ENCODE results near the gene SEPHS2. TPM values are rescaled to one million over a fixed set of nuclear protein-coding genes. Genes with fewer than 3 reads are reported as not detected.
A peak's percentile ranks its signal among the peaks of the same experiment; 100 is the strongest.

The SEPHS2 gene
- total RNA-seq, 3 donors from 2014 or later (not counting 1 experiment from before 2014, with no cell fraction given), result 25.5 to 37.6 (median 35.0) TPM

DNA sequence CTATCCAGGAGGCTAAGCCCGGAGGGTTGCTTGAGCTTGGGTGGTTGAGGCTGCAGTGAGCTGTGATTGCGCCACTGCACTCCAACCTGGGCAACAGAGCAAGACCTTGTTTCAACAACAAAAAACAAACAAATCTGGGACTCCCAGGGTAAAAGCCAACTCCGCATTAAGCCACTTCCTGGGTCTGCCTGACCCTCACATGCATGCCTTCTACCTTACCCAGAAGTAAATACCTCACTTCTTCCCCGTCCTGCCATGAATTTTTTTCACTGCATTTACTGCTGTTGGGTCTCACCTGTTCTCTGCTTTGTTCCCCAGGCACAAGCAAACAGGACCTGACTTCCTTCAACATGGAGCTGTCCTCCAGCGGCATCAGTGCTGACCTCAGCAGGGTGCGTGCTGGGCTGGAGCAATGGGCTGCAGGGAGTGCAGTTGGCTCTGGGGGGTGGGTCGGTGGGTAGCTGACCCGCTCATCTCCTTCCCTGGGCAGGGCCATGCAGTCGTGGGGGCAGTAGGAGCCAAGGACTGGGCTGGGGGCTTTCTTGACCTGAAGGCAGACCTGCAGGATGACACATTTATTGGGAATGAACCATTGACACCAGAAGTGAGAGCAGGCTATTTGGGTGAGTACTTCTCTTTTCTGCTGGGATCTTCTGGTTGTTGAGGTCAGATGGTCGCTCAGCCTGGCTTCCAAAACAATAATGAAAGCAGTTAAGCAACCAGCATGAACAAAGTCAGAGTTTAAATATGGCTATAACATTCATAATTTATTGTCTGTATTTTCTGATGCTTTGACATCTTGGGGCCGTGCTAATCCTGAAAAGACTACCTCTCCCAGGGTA lies 43.3 kb upstream of the SEPHS2 start:
- intact Hi-C loops (cut with micrococcal nuclease), result no loop called here
- peaks cover 83% of the 10 kb centered on the region for H3K36me3 ChIP-seq (ENCODE audit: control insufficient read depth, insufficient read depth, low read length)
- Mint-ChIP-seq H3K9me3 (no peaks in the 10 kb centered on the region), H3K27ac (peak overlapping the region; percentile 64 to 73), H3K36me3 (peaks cover 7% of the 10 kb centered on the region), H3K4me1 (peaks cover 42 to 50% of the 10 kb centered on the region in 2 donors), H3K4me3 (no peak overlapping the region), H3K27me3 (ENCODE audit: low read depth in 2 of 2) (no peaks in the 10 kb centered on the region)
- WGBS (ENCODE audit: insufficient coverage), result 88% methylated on average over 9 of the region's 11 CpGs
- peaks cover 20% of the 10 kb centered on the region for H3K4me1 ChIP-seq (ENCODE audit: control insufficient read depth, insufficient read depth, low read length)
- ATAC-seq, result no peak
- H3K4me3 ChIP-seq (ENCODE audit: low read length), result no peak overlapping the region
- DNase-seq, result no peak
- H3K9me3 ChIP-seq (ENCODE audit: control insufficient read depth, insufficient read depth, low read length), result no peaks in the 10 kb centered on the region
- TF ChIP-seq, protein P1, sequence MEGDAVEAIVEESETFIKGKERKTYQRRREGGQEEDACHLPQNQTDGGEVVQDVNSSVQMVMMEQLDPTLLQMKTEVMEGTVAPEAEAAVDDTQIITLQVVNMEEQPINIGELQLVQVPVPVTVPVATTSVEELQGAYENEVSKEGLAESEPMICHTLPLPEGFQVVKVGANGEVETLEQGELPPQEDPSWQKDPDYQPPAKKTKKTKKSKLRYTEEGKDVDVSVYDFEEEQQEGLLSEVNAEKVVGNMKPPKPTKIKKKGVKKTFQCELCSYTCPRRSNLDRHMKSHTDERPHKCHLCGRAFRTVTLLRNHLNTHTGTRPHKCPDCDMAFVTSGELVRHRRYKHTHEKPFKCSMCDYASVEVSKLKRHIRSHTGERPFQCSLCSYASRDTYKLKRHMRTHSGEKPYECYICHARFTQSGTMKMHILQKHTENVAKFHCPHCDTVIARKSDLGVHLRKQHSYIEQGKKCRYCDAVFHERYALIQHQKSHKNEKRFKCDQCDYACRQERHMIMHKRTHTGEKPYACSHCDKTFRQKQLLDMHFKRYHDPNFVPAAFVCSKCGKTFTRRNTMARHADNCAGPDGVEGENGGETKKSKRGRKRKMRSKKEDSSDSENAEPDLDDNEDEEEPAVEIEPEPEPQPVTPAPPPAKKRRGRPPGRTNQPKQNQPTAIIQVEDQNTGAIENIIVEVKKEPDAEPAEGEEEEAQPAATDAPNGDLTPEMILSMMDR (IDR thresholded peaks at IDR 0.05), result no peak
- no peak overlapping the region for H3K27ac ChIP-seq (ENCODE audit: low read length)
- no peaks in the 10 kb centered on the region for H3K27me3 ChIP-seq (ENCODE audit: control insufficient read depth, insufficient read depth, low read length)

DNA sequence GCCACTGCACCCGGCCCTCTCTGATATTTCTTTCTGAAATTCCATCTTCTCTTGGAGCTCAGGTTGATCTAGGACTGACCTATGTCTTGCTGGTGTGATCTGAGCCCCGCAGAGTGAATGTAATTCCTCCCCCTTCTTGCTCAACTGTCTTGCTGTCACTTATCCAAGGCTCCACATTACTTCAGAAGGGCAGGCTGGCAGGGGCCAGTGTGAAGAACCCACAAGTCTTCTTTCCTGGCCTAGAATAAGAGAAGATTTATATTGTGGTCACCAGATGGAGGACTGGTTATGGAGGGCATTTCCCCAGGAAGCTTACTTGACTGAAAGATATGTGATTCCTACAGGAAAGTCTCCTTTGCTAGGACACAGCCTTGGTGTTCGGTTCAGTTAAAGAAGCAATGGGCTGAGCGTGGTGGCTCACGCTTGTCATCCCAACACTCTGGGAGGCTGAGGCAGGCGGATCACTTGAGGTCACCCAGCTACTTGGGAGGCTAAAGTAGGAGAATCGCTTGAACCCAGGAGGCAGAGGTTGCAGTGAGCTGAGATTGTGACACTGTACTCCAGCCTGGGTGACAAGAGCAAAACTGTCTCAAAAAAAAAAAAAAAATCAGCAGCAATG lies 40.3 kb upstream of the SEPHS2 start:
- no peak for ATAC-seq
- peaks cover 21% of the 10 kb centered on the region for H3K36me3 Mint-ChIP-seq

DNA sequence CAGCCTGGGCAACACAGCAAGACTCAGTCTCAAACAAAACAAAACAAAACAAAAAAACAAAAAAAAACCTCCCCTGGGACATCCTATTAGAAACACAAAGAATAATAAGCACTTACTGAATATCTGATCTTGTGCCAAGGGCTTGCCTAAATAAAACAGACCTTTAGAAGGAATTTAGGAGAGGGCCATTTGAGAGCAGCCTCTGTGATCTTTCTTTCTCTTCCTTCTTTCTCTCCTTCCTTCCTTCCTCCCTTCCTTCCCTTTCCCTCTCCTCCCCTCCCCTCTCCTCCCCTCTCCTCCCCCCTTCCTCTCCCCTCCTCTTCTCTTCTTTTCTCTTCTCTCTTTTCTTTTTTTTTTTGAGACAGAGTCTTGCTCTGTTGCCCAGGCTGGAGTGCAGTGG lies 39.2 kb upstream of the SEPHS2 start:
- Mint-ChIP-seq H3K27ac (peak overlapping the region; percentile 79 to 95), H3K27me3 (ENCODE audit: low read depth in 2 of 2) (no peaks in the 10 kb centered on the region), H3K36me3 (peaks cover 20% of the 10 kb centered on the region), H3K4me3 (no peak overlapping the region), H3K4me1 (peaks cover 43 to 60% of the 10 kb centered on the region in 2 donors), H3K9me3 (no peaks in the 10 kb centered on the region)
- Histone ChIP-seq H3K4me1 (ENCODE audit: control insufficient read depth, insufficient read depth, low read length) (peaks cover 56% of the 10 kb centered on the region), H3K27me3 (ENCODE audit: control insufficient read depth, insufficient read depth, low read length) (no peaks in the 10 kb centered on the region), H3K4me3 (ENCODE audit: low read length) (no peak overlapping the region), H3K9me3 (ENCODE audit: control insufficient read depth, insufficient read depth, low read length) (no peaks in the 10 kb centered on the region), H3K36me3 (ENCODE audit: control insufficient read depth, insufficient read depth, low read length) (peaks cover 91% of the 10 kb centered on the region), H3K27ac (ENCODE audit: low read length) (no peak overlapping the region)
- ATAC-seq (no peak), DNase-seq (no peak)
- TF ChIP-seq, protein P1 (IDR thresholded peaks at IDR 0.05), result no peak
- intact Hi-C loops (cut with micrococcal nuclease), result no loop called here

More for the DNA sequence above, 40.3 kb upstream of the SEPHS2 start:
- DNase-seq, result no peak
- intact Hi-C loops (cut with micrococcal nuclease), result no loop called here
- Histone ChIP-seq H3K4me3 (ENCODE audit: low read length) (no peak overlapping the region), H3K27me3 (ENCODE audit: control insufficient read depth, insufficient read depth, low read length) (no peaks in the 10 kb centered on the region), H3K36me3 (ENCODE audit: control insufficient read depth, insufficient read depth, low read length) (peaks cover 90% of the 10 kb centered on the region), H3K27ac (ENCODE audit: low read length) (no peak overlapping the region), H3K9me3 (ENCODE audit: control insufficient read depth, insufficient read depth, low read length) (no peaks in the 10 kb centered on the region), H3K4me1 (ENCODE audit: control insufficient read depth, insufficient read depth, low read length) (peaks cover 47% of the 10 kb centered on the region)
- no peaks in the 10 kb centered on the region for H3K9me3 Mint-ChIP-seq
- H3K4me3 Mint-ChIP-seq, result no peak overlapping the region
- WGBS (ENCODE audit: insufficient coverage), result 92% methylated on average over 7 of the region's 7 CpGs
- H3K27me3 Mint-ChIP-seq (ENCODE audit: low read depth in 2 of 2), result no peaks in the 10 kb centered on the region
- TF ChIP-seq, protein P1 (IDR thresholded peaks at IDR 0.05), result no peak
- H3K27ac Mint-ChIP-seq, result peak overlapping the region; percentile 75 to 79
- H3K4me1 Mint-ChIP-seq, result peaks cover 41 to 57% of the 10 kb centered on the region in 2 donors
